HEK293T (cell line): ENCODE data around the gene AMH.

Source experiments
- BHLHE40 ChIP-seq: fragments of 450-650 bp; IDR thresholded peaks from 2 replicates; pipeline ENCODE4 v1.6.1; 2016; ENCODE audit warnings: mild to moderate bottlenecking, moderate library complexity, borderline replicate concordance
- ELF4 ChIP-seq: fragments of 450-650 bp; IDR thresholded peaks from 2 replicates; pipeline ENCODE4 v1.6.1; 2017; ENCODE audit warnings: antibody characterized with exemption
- FOXA1 ChIP-seq: fragments of 450-650 bp; IDR thresholded peaks from 2 replicates; pipeline ENCODE4 v1.6.1; 2016; ENCODE audit warnings: mild to moderate bottlenecking
- FOXK2 ChIP-seq: fragments of 450-650 bp; IDR thresholded peaks from 2 replicates; pipeline ENCODE4 v1.6.1; 2016; ENCODE audit warnings: mild to moderate bottlenecking
- FOXM1 ChIP-seq: fragments of 450-650 bp; IDR thresholded peaks from 2 replicates; pipeline ENCODE4 v1.6.1; 2017; ENCODE audit warnings: mild to moderate bottlenecking, borderline replicate concordance
- HDGF ChIP-seq: fragments of 450-650 bp; IDR thresholded peaks from 2 replicates; pipeline ENCODE4 v1.6.1; 2017; ENCODE audit warnings: antibody characterized with exemption, borderline replicate concordance
- L3MBTL2 ChIP-seq: fragments of 450-650 bp; conservative IDR thresholded peaks from 2 replicates; pipeline ENCODE4 v1.6.1; 2016; ENCODE audit warnings: mild to moderate bottlenecking
- LEF1 ChIP-seq: fragments of 450-650 bp; IDR thresholded peaks from 2 replicates; pipeline ENCODE4 v1.6.1; 2017; ENCODE audit warnings: mild to moderate bottlenecking, borderline replicate concordance
- NFRKB ChIP-seq: fragments of 450-650 bp; IDR thresholded peaks from 2 replicates; pipeline ENCODE4 v1.6.1; 2016; ENCODE audit warnings: mild to moderate bottlenecking, moderate library complexity
- SP1 ChIP-seq: fragments of 450-650 bp; IDR thresholded peaks from 2 replicates; pipeline ENCODE4 v1.6.1; 2017
- SUZ12 ChIP-seq: fragments of 450-650 bp; IDR thresholded peaks from 2 replicates; pipeline ENCODE4 v1.6.1; 2016; ENCODE audit warnings: mild to moderate bottlenecking
- TARDBP ChIP-seq: fragments of 450-650 bp; IDR thresholded peaks from 2 replicates; pipeline ENCODE4 v1.6.1; 2016
- ZNF384 ChIP-seq: fragments of 450-650 bp; IDR thresholded peaks from 2 replicates; pipeline ENCODE4 v1.6.1; 2016

GRCh38 chr19:2286402-2287140 lies 37.4 kb downstream of the AMH start:
- TF ChIP-seq SUZ12: no peak
- no peak for TF ChIP-seq FOXA1
- TF ChIP-seq HDGF: no peak
- TF ChIP-seq FOXK2: no peak
- no peak for TF ChIP-seq ELF4
- TF ChIP-seq SP1: no peak
- TF ChIP-seq BHLHE40: no peak
- TF ChIP-seq L3MBTL2: no peak
- TF ChIP-seq TARDBP: no peak
- no peak for TF ChIP-seq ZNF384
- no peak for TF ChIP-seq FOXM1
- no peak for TF ChIP-seq LEF1
- TF ChIP-seq NFRKB: no peak
